ENCODE measurements around the gene PNPLA1.
"Not testable (repeated sequence)": the region's sequence is repeated elsewhere in the genome, so short reads cannot be mapped to it uniquely, and the experiment has no call there.

Gene PNPLA1

DNA sequence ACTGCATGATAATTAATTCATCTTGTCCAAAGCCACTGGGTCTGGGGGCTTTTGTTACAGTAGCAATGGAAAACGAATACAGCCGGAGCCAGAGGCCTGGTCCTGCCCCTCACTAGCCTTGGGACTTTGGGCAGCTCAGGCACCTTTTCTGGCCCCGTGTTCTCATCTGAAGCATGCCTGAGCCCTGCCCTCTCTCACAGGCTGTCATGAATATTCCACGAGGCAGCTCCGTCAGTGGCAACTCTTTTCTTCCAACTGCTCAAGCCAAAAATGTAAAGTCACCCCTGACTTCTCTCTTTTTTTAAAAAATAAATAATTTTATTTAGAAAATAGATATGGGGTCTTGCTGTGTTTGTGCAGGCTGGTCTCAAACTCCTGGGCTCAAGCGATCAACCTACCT lies 61.5 kb downstream of the PNPLA1 start:
- Histone ChIP-seq H3K4me1 (ENCODE audit: control insufficient read depth in 1 of 2, insufficient read depth in 2 of 2, low read length in 2 of 2) (peaks cover 7 to 12% of the 10 kb centered on the region in 2 donors), H3K9me3 (ENCODE audit: control insufficient read depth in 1 of 2, low read length in 2 of 2) (no peaks in the 10 kb centered on the region), H3K36me3 (ENCODE audit: control insufficient read depth in 1 of 2, insufficient read depth in 2 of 2, low read length in 2 of 2) (no peaks in the 10 kb centered on the region), H3K27me3 (ENCODE audit: low read depth, low read length) (peaks cover 3% of the 10 kb centered on the region), H3K27ac (ENCODE audit: low read length) (no peak overlapping the region), H3K4me3 (ENCODE audit: low read depth in 1 of 2, low read length in 2 of 2) (no peak overlapping the region)

DNA sequence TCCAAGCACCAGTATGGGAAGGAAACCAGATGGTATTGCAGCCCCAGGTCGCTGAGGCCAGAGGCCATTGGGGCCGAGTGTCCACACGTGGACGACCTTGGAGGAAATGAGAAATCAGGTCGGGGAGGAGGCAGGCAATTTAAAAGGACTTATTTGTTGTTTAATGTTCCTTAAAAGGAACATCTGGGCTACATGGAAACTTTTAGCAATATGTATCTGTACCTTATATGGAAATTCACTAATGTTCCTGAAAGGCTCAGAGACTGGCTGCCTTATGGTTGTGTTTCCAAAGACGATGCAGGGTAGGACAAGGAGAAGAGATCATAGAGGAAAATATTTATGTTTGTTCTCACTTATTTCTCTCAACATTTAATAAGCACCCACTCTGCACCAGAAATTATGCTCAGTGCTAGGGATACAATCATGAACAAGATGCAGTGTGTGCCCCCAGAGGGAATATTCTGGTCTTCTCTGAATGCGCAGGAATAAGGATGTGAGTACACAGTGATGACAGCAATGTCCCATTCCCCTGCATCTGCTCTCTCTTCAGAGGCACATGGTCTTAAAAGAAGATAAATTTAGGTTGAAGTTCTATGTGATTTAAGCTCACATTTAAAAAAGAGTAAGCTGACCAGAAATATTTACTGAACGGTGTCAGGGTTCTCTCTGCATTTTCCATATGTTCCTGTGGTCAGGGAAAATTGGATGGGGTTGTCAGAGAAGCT lies 63.5 kb downstream of the PNPLA1 start:
- H3K36me3 ChIP-seq (ENCODE audit: control insufficient read depth in 1 of 2, insufficient read depth in 2 of 2, low read length in 2 of 2) = no peaks in the 10 kb centered on the region
- no peak overlapping the region for H3K27ac ChIP-seq (ENCODE audit: low read length)
- H3K27me3 ChIP-seq (ENCODE audit: low read depth, low read length) = peaks cover 3% of the 10 kb centered on the region
- no peaks in the 10 kb centered on the region for H3K9me3 ChIP-seq (ENCODE audit: control insufficient read depth in 1 of 2, low read length in 2 of 2)
- H3K4me1 ChIP-seq (ENCODE audit: control insufficient read depth in 1 of 2, insufficient read depth in 2 of 2, low read length in 2 of 2) = peaks cover 0 to 3% of the 10 kb centered on the region in 2 donors
- no peak overlapping the region for H3K4me3 ChIP-seq (ENCODE audit: low read depth in 1 of 2, low read length in 2 of 2)

DNA sequence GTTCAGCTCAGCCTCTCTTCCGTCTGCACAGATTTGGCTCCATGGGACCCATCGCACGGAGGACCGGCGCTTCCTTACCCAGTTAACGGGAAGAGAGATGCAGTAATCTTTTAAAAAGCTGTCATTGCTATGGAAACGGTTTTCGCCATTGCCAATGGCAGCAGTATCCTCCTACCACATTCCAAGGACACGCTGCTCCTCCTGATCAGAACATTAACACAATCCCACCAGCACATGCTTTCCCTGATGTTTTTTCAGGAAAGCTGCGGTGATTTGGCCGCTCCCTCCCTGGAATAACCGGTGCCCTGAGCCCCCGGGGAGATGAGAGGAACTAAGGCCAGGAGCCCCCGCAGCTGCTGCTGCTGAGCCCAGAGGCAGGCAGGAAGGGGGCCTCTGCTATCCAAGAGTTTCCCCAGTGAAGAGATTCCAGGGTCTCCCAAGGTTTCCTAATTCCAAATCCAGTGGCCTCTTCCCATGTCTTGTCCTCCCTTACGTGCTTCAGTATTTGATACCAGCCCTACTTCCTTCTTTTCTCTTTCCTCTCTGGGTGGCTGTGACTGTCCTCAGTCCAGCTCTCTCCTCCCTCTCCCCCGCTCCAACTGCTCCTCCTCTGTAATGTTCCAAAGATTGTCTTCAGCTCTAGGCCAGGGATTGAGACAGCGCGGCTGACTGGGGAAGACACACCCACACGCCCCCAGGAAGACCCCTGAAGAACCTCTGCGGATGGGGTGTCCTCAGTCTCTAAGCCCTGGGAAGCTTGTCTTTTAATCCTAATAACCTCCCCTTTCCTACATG lies 64.3 kb downstream of the PNPLA1 start:
- no peaks in the 10 kb centered on the region for H3K9me3 ChIP-seq (ENCODE audit: control insufficient read depth in 1 of 2, low read length in 2 of 2)
- no peak overlapping the region for H3K4me3 ChIP-seq (ENCODE audit: low read depth in 1 of 2, low read length in 2 of 2)
- peaks cover 3% of the 10 kb centered on the region for H3K27me3 ChIP-seq (ENCODE audit: low read depth, low read length)
- peaks cover 0 to 3% of the 10 kb centered on the region in 2 donors for H3K4me1 ChIP-seq (ENCODE audit: control insufficient read depth in 1 of 2, insufficient read depth in 2 of 2, low read length in 2 of 2)
- H3K36me3 ChIP-seq (ENCODE audit: control insufficient read depth in 1 of 2, insufficient read depth in 2 of 2, low read length in 2 of 2) = no peaks in the 10 kb centered on the region
- H3K27ac ChIP-seq (ENCODE audit: low read length) = peak overlapping the region; percentile 74

DNA sequence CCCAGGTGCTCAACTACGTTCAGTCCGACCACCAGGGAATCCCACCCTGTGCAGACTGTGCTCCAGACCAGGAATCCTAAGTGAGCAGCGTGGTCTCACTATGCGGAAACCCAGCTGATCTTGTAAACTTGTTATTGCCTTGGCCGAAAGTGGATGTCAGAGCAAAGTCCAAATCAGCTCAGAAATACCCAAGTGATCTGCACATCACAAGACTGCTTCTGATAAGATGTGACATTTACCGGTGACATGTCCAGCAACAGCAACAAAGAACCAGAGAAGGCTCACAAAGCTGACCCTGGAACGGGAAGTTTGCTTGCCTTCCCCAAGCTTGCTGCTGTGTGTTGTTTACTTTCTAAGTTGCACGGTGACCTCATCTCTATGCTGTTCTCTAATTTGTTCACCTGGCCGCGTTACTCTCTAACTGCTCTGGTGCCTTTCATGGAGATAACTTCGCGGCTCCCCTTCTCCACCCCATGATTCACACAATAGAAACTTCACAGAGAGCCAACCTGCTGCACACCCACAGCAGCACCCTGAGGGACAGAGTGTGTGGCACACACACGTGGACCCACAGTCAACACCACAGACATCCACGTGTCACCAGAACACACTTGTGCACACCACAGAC lies 65.1 kb downstream of the PNPLA1 start:
- peak overlapping the region in 1 of 2 donors; percentile 38 for H3K4me3 ChIP-seq (ENCODE audit: low read depth in 1 of 2, low read length in 2 of 2)
- no peaks in the 10 kb centered on the region for H3K36me3 ChIP-seq (ENCODE audit: control insufficient read depth in 1 of 2, insufficient read depth in 2 of 2, low read length in 2 of 2)
- peaks cover 0 to 3% of the 10 kb centered on the region in 2 donors for H3K4me1 ChIP-seq (ENCODE audit: control insufficient read depth in 1 of 2, insufficient read depth in 2 of 2, low read length in 2 of 2)
- H3K27ac ChIP-seq (ENCODE audit: low read length) = peak overlapping the region; percentile 74
- H3K27me3 ChIP-seq (ENCODE audit: low read depth, low read length) = peaks cover 3% of the 10 kb centered on the region
- no peaks in the 10 kb centered on the region for H3K9me3 ChIP-seq (ENCODE audit: control insufficient read depth in 1 of 2, low read length in 2 of 2)

DNA sequence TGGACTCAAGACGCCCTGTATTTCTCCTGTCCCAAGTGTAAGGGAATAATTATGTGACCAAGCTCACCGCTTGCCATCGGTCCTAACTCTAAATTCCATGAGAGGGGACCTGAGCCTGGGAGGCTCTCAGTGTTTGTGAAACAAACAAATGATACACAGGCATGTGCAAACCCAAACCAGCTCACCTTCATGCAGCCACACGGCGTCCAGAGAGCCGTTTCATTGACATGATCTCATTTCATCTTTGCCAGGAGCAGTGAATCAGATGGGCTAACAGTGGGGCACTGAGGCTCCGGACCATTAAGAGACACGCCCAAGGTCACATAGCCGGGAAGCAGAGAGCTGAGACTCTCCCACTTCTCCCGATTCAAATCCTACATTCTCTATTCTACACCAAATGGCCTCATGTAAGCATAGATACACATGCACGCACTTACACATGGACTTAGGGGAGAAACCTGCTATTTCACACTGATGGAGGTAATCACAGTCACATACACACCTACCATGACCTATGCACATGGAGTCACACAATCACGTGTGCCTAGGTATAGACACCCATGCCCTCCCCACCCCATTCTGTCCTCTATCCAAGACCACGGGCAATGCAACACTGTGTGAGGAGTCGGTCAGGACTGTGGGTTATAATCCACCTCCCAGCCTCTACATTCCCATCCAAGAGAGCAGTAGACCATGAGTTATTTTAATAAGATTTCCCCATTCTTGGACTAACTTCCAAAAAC lies 65.8 kb downstream of the PNPLA1 start:
- peaks cover 3% of the 10 kb centered on the region for H3K27me3 ChIP-seq (ENCODE audit: low read depth, low read length)
- H3K4me1 ChIP-seq (ENCODE audit: control insufficient read depth in 1 of 2, insufficient read depth in 2 of 2, low read length in 2 of 2) = peaks cover 0 to 5% of the 10 kb centered on the region in 2 donors
- H3K4me3 ChIP-seq (ENCODE audit: low read depth in 1 of 2, low read length in 2 of 2) = peak overlapping the region in 1 of 2 donors; percentile 38
- H3K9me3 ChIP-seq (ENCODE audit: control insufficient read depth in 1 of 2, low read length in 2 of 2) = no peaks in the 10 kb centered on the region
- no peaks in the 10 kb centered on the region for H3K36me3 ChIP-seq (ENCODE audit: control insufficient read depth in 1 of 2, insufficient read depth in 2 of 2, low read length in 2 of 2)
- peak overlapping the region; percentile 74 for H3K27ac ChIP-seq (ENCODE audit: low read length)

DNA sequence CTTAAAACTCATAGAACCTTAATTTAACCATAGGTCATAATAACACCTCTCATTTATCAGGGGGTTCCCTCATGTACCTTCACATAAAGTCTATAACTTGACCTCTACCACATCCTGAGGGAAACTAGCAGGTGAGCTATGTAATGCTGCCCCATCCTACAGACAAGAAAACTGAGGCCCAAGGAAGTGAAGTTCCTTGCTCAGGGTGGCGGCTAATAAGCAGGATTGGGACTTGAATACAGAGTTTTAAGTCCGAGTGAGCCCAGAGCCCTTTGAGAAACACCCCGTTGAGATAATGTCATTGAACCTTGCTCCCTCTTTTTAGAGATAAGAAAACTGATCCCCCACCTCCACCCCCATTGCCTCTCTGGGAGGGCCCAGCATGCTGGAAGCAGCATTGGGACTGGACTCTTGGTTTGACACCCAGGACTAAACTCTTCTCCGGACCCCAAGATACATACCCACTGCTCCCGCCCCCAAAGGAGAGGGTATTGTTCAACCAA lies 66.4 kb downstream of the PNPLA1 start:
- peak overlapping the region; percentile 74 for H3K27ac ChIP-seq (ENCODE audit: low read length)
- peak overlapping the region in 1 of 2 donors; percentile 38 for H3K4me3 ChIP-seq (ENCODE audit: low read depth in 1 of 2, low read length in 2 of 2)
- peaks cover 0 to 7% of the 10 kb centered on the region in 2 donors for H3K4me1 ChIP-seq (ENCODE audit: control insufficient read depth in 1 of 2, insufficient read depth in 2 of 2, low read length in 2 of 2)
- no peaks in the 10 kb centered on the region for H3K36me3 ChIP-seq (ENCODE audit: control insufficient read depth in 1 of 2, insufficient read depth in 2 of 2, low read length in 2 of 2)
- no peaks in the 10 kb centered on the region for H3K9me3 ChIP-seq (ENCODE audit: control insufficient read depth in 1 of 2, low read length in 2 of 2)
- peaks cover 3% of the 10 kb centered on the region for H3K27me3 ChIP-seq (ENCODE audit: low read depth, low read length)

DNA sequence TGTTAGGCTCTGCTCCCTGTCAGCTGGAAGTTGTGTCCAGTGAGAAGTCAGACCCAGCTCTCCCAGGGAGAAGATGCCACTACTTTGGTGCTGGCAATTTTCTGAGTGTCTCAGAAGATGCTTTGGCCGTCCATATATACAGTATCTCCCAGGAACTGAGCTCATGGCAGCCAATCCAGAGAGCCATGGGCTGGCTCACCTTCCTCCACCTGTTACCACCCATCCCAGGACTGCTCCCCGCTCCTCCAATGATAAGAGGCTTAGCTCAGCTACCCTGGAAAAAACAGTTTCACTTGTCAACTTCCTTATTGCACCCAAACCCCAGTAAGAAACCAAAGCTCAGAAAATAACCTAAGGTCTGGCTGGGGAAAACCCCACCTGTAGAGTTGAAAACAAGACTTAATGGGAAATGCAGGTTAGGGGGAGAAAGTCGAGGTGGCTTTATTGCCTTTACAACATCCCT lies 67.0 kb downstream of the PNPLA1 start, which contains the start of gene BNIP5:
BNIP5 (minus strand) TSS at position 110 of the 463 bp plus-strand sequence. CDS start 6,198 bp downstream, outside the sequence.
- peak within 1 kb of the TSS; percentile 74 for H3K27ac ChIP-seq (ENCODE audit: low read length)
- no peaks in the 10 kb centered on the region for H3K36me3 ChIP-seq (ENCODE audit: control insufficient read depth in 1 of 2, insufficient read depth in 2 of 2, low read length in 2 of 2)
- H3K9me3 ChIP-seq (ENCODE audit: control insufficient read depth in 1 of 2, low read length in 2 of 2) = no peaks in the 10 kb centered on the region
- peak within 1 kb of the TSS in 1 of 2 donors; percentile 38 for H3K4me3 ChIP-seq (ENCODE audit: low read depth in 1 of 2, low read length in 2 of 2)
- H3K4me1 ChIP-seq (ENCODE audit: control insufficient read depth in 1 of 2, insufficient read depth in 2 of 2, low read length in 2 of 2) = peaks cover 0 to 7% of the 10 kb centered on the region in 2 donors
- H3K27me3 ChIP-seq (ENCODE audit: low read depth, low read length) = peaks cover 3% of the 10 kb centered on the region

DNA sequence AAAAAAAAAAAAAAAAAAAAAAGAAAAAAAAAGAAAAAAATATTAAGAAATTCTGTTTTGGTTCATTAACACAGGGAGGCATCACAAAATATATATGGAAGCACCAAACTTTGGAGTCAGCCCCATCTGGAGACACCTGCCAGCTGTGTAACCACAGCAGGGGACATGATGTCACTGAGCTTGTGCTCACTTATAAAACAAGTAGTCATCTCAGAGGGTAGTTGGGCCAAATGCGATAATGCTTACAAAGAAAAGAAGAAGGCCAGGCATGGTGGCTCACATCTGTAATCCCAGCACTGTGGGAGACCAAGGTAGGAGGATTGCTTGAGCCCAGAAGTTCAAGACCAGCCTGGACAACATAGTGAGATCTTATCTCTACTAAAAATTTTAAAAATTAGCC lies 68.0 kb downstream of the PNPLA1 start:
- Histone ChIP-seq H3K36me3 (ENCODE audit: control insufficient read depth in 1 of 2, insufficient read depth in 2 of 2, low read length in 2 of 2) (no peaks in the 10 kb centered on the region), H3K27ac (ENCODE audit: low read length) (no peak overlapping the region), H3K4me1 (ENCODE audit: control insufficient read depth in 1 of 2, insufficient read depth in 2 of 2, low read length in 2 of 2) (peaks cover 0 to 7% of the 10 kb centered on the region in 2 donors), H3K4me3 (ENCODE audit: low read depth in 1 of 2, low read length in 2 of 2) (no peak overlapping the region), H3K9me3 (ENCODE audit: control insufficient read depth in 1 of 2, low read length in 2 of 2) (no peaks in the 10 kb centered on the region), H3K27me3 (ENCODE audit: low read depth, low read length) (peaks cover 3% of the 10 kb centered on the region)

DNA sequence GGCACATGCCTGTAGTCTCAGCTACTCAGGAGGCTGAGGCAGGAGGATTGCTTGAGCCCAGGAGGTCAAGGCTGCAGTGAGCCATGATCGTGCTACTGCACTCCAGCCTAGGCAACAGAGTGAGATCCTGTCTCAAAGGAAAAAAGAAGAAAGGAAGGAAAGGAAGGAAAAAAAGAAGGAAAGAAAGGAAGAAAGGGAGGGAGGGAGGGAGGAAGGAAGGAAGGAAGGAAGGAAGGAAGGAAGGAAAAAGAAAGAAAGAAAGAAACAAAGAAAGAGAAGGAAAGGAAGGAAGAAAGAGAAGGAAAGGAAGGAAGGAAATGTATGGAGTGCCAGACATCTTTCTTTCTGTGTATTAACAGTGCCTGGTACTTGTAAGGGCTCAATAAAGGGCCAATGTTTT lies 68.4 kb downstream of the PNPLA1 start:
- H3K36me3 ChIP-seq (ENCODE audit: control insufficient read depth in 1 of 2, insufficient read depth in 2 of 2, low read length in 2 of 2); H3K27me3 ChIP-seq (ENCODE audit: low read depth, low read length); H3K9me3 ChIP-seq (ENCODE audit: control insufficient read depth in 1 of 2, low read length in 2 of 2); H3K27ac ChIP-seq (ENCODE audit: low read length); H3K4me3 ChIP-seq (ENCODE audit: low read depth in 1 of 2, low read length in 2 of 2); H3K4me1 ChIP-seq (ENCODE audit: control insufficient read depth in 1 of 2, insufficient read depth in 2 of 2, low read length in 2 of 2): not testable (repeated sequence)

DNA sequence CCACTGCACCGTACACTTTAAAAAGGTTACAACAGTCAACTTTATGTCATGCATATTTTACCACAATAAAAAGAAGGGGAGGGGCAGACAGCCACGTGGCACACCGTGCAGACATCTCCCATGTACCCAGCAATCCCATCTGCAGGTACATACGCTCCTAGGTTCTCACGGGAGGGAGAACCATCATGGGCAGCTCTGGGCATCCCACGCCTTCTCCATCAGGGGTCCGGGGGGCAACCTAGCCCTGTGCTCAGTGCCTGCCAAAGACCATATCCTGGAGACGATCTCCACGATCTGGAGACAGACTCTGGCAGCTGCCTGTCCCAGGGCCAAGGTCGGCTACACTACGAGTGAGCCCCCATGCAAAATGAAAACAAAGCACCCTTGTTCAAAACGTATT lies 69.3 kb downstream of the PNPLA1 start:
- peaks cover 3% of the 10 kb centered on the region for H3K27me3 ChIP-seq (ENCODE audit: low read depth, low read length)
- H3K36me3 ChIP-seq (ENCODE audit: control insufficient read depth in 1 of 2, insufficient read depth in 2 of 2, low read length in 2 of 2) = no peaks in the 10 kb centered on the region
- H3K9me3 ChIP-seq (ENCODE audit: control insufficient read depth in 1 of 2, low read length in 2 of 2) = no peaks in the 10 kb centered on the region
- no peak overlapping the region for H3K4me3 ChIP-seq (ENCODE audit: low read depth in 1 of 2, low read length in 2 of 2)
- no peak overlapping the region for H3K27ac ChIP-seq (ENCODE audit: low read length)
- peaks cover 0 to 4% of the 10 kb centered on the region in 2 donors for H3K4me1 ChIP-seq (ENCODE audit: control insufficient read depth in 1 of 2, insufficient read depth in 2 of 2, low read length in 2 of 2)

Data from muscle layer of duodenum (tissue), 2 donors.